ENCODE results near the gene ZNF362.
A peak's percentile ranks its signal among the peaks of the same experiment; 100 is the strongest.

DNA sequence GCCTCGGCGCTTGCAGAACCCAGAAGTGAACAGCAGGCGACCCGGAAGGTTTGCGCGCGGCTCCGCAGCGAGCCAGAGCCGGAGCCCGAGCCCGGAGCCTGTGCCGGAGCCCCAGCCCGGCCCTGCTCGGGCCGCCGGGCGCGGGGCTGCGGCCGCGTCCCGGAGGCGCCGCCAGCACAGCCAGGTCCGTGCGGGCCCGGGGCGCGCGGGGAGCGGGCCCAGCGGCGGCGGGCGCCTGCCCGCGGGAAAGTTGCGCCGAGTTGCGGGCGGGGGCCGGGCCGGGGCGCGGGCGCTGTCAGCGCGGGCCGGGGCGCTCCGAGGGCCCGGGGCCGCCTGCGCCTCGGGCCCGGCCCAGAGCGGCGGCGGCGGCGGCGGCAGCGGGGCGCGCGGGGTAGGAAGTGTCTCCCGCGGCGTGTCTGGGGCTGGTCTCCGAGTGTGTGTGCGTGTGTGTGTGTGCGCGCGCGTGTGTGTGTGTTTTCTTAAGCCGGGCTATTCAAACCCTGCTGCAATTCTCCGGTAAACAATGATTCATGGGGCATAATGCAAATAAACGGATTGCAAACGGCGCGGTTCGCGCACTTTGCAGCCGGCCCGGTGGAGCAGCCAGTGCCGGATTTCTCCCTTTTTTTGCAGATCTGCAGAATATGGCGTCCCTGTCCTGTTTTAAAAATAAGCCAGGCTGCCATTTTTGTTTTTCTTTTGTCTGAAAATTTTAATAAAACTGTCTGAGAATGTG is at the start of gene ZNF362:
- TF ChIP-seq YY1 (IDR thresholded peaks at IDR 0.05; ENCODE audit: insufficient read depth, insufficient read length) (peak; percentile 41), SUZ12 (IDR thresholded peaks at IDR 0.05; ENCODE audit: extremely low read depth, insufficient read depth, insufficient read length) (no peak)

Measured in NT2/D1 (cell line).